Measurements from ENCODE around the gene CARMIL1.

CARMIL1 gene

DNA sequence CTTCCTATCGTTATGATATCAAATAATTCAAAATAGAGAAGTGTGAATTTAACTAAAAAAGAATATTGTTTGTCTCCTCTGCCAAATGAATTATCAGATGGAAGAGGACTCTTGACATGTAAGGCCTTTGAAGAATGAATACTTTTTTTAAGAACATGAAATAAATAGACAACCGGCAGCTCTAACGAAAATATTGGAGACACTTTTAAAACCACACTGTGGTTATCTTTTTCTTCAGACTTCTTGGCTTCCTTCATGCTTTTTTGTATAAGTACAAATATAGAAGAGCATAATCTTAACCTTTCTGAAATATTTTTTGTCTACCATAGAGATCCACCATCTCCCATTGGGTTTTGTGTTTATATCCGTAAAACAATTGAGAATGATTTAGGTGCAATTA, 257.6 kb downstream of the CARMIL1 start:
- no peak for DNase-seq

DNA sequence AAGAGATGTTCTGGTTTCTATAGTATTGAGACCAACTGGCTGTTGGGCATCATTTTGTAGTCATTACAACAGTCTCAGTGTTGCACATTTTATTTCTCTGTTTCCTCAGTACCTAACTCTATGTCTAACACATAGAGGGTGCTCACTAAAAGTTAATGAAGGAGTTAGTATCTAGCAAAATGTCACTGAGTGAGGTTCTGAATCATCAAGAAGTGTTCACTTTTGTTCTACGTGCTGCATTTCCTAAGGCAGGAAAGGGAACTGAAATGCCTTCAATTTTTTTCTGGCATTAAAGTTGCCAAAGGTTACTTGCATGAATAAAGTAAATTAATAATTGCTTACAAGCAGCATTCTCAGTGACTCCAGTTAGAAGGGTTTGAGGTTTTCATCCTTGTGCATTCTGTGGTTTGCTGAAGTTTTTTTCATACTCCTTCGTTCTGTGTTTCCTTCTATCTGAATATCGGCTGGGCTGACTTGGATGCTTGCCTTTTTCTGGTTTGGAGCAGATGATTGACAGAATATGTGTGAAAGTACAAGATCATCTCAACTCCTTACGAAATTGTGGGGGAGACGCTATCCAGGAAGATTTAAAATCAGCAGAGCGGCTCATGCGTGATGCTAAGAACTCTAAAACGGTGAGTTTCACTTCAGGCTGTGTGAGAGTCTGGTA, 258.3 kb downstream of the CARMIL1 start:
- DNase-seq = no peak

DNA sequence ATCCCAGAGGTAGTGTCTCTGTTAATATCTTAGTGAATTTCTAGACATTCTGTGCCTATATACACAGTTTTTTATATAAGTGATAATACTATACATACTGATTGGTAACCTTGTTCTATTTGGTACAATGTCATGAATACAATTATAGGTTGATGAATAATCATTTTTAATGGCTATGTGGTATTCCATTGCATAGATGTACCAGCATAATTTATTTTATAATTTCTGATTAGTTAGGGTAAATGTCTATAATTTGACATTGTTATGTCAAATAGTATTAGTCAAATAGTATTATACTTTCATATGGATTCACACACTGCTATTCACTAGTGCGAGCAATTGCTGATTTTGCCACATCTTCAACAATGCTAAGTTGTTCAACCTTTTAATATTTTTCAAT, 262.1 kb downstream of the CARMIL1 start:
- no peak for DNase-seq

DNA sequence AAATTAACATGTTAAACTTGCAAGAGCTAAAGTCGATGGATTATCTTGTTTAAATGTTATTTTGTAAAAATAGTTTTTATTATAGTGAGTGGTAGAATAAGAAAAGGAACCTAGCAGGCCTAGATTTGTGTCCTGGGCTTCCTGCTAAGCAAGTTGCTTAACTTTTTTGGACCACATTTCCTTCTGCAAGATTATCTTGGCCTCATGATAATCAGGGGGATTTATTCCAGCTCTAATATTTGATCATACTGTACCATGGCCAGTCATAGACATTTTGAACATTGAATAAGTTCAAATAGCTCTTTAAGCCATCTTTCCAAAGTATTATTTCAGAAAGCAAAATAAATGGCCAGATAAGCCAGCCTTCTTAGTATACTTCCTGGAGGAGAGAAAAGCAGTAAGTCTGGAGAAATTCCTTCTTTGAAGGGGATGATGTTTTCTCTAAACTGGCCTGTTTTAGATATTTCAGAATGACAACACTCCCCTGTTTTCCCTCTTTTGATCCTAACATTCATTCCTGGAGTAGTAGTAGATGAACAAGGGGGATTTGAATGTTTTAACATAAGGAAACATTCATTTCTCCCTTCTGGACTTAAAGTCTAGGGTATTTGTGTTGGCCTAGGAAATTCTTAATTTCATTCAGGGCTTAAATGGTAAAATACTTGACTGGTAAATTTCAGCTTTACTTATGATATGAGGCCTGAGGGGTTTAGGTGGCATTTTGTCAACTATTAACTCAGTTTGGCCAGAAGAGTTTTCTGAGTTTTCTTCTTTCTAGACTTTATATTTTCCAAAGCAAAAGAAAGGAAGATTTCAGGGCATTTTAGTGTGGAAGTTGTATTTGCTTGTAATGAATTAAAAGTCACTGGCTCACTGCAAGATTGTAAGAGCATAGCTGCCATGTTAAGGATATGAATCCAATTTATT, 264.1 kb downstream of the CARMIL1 start:
- no peak for DNase-seq

DNA sequence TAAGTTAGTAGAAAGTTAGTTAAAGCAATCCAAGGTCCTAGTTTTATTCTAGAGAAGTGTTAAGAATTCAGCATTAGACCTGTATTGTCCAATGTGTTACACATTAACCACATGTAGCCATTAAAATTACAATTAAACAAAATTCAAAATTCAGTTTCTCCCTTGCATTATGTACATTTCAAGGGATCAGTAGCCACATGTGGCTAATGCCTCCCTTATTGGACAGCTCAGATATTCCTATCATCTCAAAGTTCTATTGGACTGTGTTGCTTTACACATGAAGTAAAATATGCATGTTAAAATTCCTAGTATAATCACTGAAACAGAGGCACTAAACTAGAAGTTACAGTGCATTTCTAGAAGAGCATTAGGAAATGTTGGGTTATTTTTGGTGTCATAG, 265.7 kb downstream of the CARMIL1 start:
- DNase-seq = no peak

DNA sequence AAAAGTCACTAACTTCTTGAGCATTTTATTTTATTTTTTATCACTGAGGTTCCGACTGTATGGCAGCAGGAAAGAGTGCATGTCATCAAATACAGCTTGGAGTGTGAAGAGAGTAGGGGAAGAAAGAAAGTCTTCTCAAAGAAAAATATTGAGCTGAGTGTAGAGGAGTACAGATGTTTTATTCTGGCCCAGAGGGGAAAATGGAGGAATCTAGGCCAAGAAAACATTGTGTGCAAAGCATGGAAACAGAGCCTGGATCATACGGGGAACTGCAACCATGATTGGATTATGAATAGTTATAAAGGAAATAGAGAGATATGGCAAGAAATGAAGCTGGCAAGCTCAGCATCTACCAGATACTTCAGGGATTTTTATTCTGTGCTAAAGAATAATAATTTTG, 268.6 kb downstream of the CARMIL1 start:
- no peak for DNase-seq

DNA sequence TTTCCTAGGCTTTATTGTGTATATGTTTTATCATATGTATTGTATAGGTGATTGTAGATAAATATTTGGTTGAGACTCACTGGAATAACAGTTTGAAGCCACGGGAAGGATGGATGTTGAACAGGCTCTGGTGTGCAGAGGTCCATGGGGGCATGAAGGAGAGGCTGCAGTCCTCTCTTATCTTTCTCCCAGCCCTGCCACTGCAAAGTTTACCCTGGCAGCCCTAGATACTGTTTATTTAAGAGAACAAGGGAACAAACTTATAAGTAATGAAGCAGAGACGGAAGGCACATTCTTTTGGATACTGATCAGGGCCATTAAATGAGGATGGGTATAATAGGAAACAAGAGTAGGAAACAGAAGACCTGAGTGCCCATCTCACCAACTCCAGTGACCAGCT, 269.3 kb downstream of the CARMIL1 start:
- no peak for DNase-seq

DNA sequence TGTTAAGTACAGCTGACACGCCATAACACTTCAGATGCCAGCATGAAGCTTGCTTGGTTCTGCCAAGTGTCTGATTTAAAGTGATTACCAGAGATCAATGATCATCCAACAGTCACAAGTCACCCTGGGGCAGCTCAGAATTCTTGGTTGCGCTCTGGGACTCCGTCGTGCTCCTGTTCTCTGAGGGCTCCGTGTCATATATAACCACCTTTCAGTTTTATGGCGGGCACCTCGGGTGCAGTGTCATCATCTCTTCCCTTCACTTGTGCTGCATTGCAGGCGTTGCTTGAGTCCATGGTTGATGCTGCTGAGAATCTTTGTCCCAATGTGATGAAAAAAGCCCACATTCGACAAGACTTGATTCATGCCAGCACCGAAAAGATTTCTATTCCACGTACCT, 271.5 kb downstream of the CARMIL1 start:
- DNase-seq = no peak

DNA sequence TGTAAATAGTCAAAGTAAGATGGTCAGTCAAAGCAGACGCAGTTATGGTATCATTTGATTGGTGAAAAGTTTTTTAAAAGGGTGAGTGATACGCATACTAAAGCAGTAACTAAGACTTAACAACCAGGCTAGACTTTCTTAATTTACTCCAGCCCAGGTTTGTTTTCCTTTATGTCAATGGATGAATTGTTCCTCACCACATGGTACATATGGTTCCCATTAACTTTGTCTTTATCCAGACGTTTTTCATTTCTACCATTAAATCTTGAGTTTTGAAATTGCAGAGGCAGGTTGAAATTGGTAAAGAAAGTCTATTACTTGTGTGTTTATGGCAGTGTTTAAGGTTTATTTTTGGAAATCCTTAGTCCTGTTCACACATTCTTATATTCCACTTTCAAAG, 274.3 kb downstream of the CARMIL1 start:
- DNase-seq = no peak

DNA sequence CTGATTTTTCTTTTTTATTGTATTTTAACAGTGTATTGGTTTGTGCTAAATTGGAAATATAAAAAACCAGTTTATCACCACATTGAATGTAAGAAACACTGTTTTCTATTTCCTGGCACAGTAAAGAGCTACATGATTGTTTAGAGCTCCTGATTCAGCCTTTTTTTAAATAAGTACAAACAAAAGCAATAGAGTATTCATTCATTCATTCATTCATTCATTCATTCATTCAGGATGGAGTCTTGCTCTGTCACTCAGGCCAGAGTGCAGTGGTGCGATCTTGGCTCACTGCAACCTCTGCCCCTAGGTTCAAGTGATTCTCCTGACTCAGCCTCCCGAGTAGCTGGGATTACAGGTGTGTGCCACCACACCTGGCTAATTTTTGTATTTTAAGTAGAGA, 276.0 kb downstream of the CARMIL1 start:
- DNase-seq = no peak

DNA sequence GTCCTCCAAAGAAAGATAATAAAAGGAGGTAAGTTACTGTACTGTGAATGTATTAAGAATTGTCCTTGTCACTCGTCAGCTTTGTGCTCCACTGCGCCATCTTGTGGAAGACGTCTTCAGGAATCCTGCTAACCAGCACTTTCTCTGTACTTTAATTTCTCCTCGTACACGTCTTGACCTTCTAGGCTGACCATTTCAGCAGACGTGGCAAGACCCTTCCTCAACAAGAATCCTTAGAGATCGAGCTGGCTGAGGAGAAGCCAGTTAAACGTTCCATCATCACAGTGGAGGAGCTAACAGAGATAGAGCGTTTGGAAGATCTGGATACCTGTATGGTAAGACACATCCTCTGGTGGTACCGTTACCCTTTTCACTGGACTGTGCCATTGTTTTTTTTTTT, 277.3 kb downstream of the CARMIL1 start:
- peak; percentile 25 to 70 (median 60) for DNase-seq

DNA sequence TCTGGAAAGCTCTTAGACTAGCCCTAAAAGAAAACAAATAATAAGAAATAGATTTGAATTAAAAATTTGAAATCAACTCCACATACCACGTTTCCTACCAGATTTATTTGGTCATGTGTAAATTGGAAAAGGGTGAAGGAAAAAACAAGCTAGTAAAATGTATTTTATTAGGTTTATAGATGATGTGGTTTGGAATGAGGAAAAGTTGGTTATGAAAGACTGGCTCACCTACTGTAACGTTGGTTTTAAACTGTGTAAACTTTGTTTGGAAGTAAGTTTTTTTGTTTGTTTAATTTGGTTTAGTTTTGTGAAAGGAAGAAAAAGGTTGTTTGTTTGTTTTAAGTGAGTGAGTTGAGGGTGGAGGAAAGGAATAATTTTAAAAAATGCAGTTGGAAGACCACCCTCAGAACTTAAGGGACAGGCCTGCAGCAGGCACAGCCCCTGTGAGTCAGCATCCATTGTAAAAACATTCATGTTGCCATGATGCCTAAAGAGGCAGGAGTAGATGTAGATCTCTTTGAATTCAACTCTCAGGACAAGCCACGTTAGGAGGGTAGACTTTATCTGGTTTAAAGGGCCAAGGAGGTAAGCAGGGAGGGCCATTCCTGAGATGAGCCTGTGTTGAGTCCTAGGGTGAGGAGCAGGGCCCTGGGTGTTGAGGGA, 279.1 kb downstream of the CARMIL1 start:
- no peak for DNase-seq

DNA sequence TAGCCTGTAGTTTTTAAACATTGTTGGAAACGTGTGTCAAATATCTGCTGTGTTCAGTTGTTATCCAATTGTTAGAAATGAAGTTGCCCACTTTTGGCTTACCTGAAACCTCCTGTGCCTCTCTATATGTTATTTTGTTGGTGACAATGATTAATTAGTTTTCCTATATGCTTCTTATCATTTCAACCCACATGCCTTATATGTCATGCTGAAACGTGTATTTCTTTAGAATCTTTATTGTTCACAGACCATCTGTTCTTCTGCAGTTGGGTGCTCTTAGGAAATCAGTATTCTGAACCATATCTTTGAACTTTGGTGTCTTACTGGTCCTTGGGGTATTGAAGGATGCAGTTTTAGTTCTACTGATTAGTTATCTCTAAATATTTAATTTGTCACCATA, 281.7 kb downstream of the CARMIL1 start:
- no peak for DNase-seq

DNA sequence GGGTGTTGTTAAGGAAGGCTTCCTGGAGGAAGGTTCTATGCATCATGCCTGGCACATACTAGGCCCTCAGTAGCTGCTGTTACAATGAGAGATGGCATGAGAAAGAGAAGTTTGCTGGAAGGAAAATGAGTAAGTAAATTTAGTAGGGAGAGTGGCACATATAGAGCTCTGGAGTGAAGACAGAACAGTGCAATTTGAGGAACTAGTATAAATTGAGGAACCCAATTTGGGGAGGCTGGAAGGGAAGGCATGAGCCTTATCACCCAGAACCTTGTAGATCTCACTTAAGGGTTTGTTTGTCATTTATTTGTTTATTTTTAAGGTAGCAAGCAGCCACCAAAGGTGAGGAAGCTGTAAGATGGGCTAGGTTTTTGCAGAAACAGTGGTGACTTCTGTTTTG, 285.8 kb downstream of the CARMIL1 start:
- no peak for DNase-seq

DNA sequence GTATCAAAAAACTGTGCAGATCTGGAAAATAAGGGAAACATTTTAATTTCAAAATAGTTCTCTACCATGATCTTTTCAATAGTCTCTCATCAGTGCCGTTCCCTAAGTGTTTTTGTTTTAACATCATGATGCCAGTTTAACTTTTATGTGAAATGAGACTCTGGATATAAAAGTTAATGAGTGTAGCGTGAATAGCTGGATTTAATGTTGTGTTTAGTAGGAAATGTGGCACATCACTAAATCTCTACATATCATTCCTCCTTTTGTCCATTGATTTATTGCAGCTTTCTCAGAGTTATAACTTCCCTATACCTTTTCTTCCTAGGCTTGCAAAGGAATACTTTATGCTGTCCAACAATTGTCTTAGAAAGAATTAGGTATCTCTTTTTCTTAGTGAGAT, 291.4 kb downstream of the CARMIL1 start:
- no peak for DNase-seq

DNA sequence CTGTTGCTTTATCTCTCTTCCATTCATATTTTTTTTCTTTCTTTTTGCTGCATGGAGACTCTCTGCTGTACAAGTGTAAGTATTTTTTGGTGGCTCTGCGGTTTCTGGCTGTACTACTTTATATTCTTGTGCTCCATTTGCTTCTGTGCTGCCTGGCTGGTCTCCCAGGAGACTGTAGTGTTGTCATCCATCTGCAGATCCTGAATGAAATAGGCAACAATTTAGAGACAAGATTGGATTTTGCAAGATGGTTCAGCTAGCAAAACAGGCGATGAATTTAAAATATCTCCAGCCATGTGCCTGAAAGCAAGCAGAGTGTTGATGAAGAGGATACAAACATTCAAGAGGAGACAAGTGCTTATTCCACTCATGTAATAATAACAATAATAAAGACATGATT, 297.7 kb downstream of the CARMIL1 start:
- DNase-seq = no peak

DNA sequence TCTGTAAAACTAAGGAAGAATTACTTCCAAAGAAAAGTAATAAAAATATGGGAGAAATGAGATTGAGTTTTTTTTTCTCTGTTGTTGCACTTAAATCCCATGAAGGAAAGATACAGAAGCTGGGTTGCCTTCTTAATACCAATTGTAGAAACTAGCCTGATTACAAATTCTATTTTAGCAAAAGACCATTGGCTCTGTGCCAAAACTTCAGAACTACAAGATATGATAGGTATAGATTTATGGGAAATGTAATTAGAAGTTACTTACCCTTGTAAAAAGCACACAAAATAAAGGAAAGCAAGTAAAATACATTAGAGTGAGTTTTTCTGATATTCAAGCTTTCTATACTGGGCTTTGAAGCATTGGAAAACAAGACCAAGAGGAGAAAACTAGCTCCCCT, 299.4 kb downstream of the CARMIL1 start:
- DNase-seq = no peak

DNA sequence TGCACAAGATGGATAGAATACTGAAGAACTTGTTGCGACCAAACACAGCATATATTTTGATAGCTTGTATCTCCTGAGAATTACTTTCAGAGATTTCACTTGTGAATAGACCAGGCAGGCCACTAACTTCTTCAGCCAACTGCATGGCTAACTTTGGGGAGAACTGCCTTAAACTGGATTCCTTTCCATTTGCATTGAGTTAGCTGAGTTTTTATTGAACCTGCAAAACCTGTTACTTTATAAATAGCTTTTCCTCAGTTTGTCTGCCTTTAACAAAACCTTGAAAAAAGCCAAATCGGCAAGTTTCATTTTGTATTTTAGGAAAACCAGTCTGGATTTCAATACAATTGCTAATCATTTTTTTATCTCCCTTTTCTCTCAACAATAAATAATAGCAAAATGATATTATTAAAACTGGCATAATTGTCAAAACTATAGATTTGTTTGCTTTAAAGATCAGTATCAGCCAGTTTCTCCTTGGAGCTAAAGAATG, 300.3 kb downstream of the CARMIL1 start:
- no peak for DNase-seq

DNA sequence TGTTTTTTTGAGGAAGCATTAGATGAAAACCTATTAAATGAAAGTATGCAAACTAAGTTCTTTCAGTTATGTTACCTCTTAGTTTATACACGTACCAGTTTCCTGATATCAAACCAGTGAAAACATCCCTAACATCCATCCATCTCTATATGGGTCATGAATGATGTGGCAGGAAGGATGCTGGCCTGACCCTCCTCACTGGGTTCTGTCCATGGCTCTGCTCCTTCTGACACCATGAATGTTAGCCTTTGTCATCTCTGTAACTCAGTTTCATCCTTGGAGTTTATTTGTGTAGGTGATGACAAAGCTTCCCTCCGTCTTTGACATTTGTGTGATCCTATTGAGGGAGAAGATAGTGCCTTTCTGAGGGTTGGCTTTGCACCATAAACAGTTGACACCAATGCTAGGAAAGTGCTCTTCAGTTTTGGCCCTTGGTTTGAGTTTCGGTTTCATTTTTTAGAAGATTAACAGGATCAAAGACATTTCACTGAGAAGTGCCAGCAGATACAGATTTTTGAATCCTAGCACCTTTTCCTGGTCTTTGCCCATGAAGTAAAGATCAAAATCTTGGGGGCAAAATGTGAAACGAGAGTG, 300.8 kb downstream of the CARMIL1 start:
- DNase-seq = no peak

DNA sequence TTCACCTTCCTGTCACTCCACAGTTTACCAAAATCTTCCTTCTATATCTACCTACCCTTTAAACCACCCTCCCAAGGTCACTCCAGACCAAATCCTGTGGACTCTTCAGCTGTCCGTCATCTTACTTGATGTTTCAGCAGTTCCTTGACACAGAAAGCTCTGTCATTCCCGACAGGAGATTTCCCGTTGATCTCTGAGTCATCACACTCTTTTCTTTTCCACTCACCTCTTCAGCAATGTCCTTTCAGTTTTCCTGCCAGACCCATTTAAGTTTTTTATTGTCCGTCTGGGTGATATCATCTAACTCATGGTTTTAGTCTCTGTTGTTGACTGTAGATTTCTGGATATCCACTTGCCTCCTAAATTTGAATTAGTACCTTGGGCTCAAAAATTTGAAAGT, 302.9 kb downstream of the CARMIL1 start:
- no peak for DNase-seq

DNA sequence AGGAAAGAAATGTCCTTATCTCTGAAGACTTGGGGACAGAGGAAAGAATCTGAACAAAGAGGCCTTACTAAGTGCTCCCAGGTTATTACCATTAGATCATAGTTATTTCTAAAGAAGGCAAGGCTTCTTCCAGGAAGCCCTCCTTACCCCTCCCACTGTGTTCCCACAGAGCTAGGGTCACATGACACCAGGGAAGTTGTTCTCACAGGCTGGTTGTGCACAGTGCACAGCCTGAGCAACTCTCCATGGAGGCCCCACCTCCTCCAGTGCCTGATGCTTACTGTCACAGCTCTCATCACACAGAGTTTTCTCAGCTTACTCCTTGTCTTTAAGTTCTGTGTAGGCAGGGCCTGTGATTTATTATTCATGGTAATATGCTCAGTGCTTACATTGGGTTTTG, 303.9 kb downstream of the CARMIL1 start:
- DNase-seq = no peak

DNA sequence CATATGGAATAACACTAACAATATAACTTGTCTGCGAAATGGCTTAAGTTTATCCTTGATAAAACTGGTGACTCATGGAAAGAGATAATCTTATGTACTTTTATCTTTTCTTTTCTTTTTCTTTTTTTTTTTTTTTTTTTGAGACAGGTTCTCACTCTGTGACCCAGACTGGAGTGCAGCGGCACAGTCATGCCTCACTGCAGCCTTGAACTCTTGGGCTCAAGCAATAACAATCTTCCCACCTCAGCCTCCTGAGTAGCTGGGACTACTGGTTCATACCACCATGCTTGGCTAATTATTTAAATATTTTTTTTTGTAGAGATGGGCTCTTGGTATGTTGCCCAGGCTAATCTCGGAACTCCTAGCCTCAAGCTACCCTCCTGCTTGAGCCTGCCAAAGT, 304.7 kb downstream of the CARMIL1 start:
- no peak for DNase-seq

DNA sequence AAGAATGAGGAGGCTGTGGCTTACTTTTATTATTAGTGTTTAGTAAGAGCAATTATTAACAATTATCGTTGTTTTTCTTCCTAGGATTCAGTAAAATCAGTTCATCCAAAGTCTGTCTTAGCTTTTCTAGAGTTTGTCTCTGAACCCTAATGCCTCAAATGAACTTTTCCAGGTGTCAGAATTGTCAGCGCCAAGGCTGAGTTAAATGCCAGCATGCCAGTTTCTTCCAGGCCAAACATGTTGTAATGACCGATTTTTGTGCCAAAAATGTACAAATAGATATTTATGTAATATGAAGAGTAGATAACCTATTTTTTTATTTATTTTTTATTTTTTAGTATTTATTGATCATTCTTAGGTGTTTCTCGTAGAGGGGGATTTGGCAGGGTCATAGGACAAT, 306.1 kb downstream of the CARMIL1 start:
- no peak for DNase-seq

Measured in stimulated activated naive CD4-positive, alpha-beta T cell (primary cell).